ENCODE measurements around the gene GFM1. TPM values are rescaled to one million over a fixed set of nuclear protein-coding genes. Genes with fewer than 3 reads are reported as not detected.
A peak's percentile ranks its signal among the peaks of the same experiment; 100 is the strongest.

Gene GFM1
- total and polyA plus RNA-seq, 2 experiments from 2014 or later: 24.5 to 59.9 TPM

DNA sequence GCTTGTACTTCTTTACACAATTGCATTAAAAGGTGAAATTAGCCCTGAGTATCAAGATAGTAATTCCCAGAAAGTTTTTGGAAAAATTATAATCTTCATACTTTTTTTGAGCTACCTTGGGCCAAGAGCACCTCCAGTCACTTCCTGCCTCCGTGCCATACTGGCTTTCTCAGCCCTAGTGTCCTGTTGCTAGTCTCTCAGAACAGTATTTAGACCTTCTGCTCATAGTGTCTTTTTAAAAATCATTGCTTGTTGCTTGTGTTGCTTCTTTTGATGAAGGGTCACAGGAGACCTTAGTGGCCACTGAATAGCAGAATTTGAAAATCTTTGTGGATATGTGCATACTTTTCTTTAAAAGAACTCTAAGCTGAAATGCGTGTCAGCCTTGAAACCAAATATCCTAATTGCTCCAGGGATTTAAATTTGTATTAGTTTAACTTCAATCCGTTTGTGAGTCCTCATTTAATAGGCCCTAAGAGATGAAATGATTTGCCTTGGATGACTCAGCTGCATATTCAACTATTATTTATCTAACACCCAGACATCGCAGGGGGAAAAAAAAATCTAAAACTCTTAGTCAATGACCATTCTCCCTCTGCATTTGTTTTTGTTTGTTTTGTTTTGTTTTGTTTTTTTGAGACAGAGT is 57.2 kb downstream of the GFM1 start:
- no peaks in the 10 kb centered on the region for H3K79me2 ChIP-seq (replicated peaks; ENCODE audit: insufficient read depth)
- no peaks in the 10 kb centered on the region for H3K9me2 ChIP-seq (ENCODE audit: insufficient read depth)
- TF ChIP-seq, protein P1, sequence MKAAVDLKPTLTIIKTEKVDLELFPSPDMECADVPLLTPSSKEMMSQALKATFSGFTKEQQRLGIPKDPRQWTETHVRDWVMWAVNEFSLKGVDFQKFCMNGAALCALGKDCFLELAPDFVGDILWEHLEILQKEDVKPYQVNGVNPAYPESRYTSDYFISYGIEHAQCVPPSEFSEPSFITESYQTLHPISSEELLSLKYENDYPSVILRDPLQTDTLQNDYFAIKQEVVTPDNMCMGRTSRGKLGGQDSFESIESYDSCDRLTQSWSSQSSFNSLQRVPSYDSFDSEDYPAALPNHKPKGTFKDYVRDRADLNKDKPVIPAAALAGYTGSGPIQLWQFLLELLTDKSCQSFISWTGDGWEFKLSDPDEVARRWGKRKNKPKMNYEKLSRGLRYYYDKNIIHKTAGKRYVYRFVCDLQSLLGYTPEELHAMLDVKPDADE (IDR thresholded peaks at IDR 0.05): no peak
- no peak for TF ChIP-seq JUNB (IDR thresholded peaks at IDR 0.05; ENCODE audit: unreplicated experiment)
- H3K36me3 ChIP-seq (ENCODE audit: insufficient read depth): no peaks in the 10 kb centered on the region
- H3K27ac Mint-ChIP-seq: peak overlapping the region; percentile 71
- no peaks in the 10 kb centered on the region for H3K36me3 Mint-ChIP-seq (ENCODE audit: low read depth)
- H3K27me3 ChIP-seq (ENCODE audit: insufficient read depth): no peaks in the 10 kb centered on the region
- H4K20me1 ChIP-seq (replicated peaks; ENCODE audit: insufficient read depth): no peaks in the 10 kb centered on the region; the same call in 1 of the 2 replicates
- H2AFZ ChIP-seq: no peak overlapping the region
- H3K4me1 ChIP-seq (ENCODE audit: insufficient read depth): no peaks in the 10 kb centered on the region
- H3K9me3 Mint-ChIP-seq: no peaks in the 10 kb centered on the region
- no peaks in the 10 kb centered on the region for H3K27me3 Mint-ChIP-seq (ENCODE audit: insufficient read depth, low read depth, poor library complexity)
- no peaks in the 10 kb centered on the region for H3F3A ChIP-seq (replicated peaks; ENCODE audit: low read depth)
- no peak overlapping the region for H3K4me2 ChIP-seq
- H3K4me3 ChIP-seq: no peak overlapping the region
- H3K27ac ChIP-seq (ENCODE audit: low read depth): no peak overlapping the region
- ATAC-seq (no peak), DNase-seq (ENCODE audit: low spot score) (no peak)
- no peaks in the 10 kb centered on the region for H3K4me1 Mint-ChIP-seq
- no peak overlapping the region for H3K4me3 Mint-ChIP-seq

DNA sequence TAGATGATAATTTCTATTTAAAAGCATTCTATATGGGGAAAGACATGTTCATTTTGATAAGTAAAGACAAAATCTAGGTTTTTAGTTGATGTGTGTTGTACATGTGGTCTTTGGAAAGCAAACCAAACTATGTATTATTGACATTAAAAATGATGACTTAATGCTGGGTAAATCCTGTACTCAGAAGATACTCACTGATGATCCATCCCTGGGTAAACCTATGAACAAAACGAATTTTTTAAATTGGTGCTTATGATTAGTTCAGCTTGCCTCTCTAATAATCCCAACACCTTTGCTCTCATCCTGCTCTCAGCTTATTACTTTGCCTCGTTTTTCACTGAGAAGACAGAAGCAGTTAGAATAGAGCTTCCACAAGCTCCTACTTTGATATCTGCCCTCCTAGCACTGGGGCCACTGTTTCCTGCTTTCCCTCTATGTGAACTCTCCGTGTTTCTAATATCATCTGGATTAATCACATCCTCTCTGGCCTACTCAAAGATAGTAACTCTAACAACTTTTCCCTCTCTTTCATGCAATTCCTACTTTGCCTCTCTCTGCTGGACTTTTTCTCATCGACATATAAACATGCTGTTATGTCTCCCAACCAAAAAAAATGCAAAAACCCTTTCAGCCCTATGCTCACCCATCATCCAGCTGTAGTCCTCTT is 58.6 kb downstream of the GFM1 start:
- no peak overlapping the region for H3K27ac ChIP-seq (ENCODE audit: low read depth)
- H3K27me3 ChIP-seq (ENCODE audit: insufficient read depth): no peaks in the 10 kb centered on the region
- no peaks in the 10 kb centered on the region for H3K4me1 ChIP-seq (ENCODE audit: insufficient read depth)
- no peaks in the 10 kb centered on the region for H3K9me2 ChIP-seq (ENCODE audit: insufficient read depth)
- no peak for ATAC-seq
- Mint-ChIP-seq H3K36me3 (ENCODE audit: low read depth) (no peaks in the 10 kb centered on the region), H3K27me3 (ENCODE audit: insufficient read depth, low read depth, poor library complexity) (no peaks in the 10 kb centered on the region), H3K4me1 (no peaks in the 10 kb centered on the region), H3K9me3 (no peaks in the 10 kb centered on the region), H3K4me3 (no peak overlapping the region), H3K27ac (no peak overlapping the region; the same call in 1 of the 2 replicates)
- DNase-seq (ENCODE audit: low spot score): no peak
- H2AFZ ChIP-seq: no peak overlapping the region
- H3K4me2 ChIP-seq: no peak overlapping the region
- no peaks in the 10 kb centered on the region for H3K79me2 ChIP-seq (replicated peaks; ENCODE audit: insufficient read depth)
- no peak for TF ChIP-seq POLR2AphosphoS5 (IDR thresholded peaks at IDR 0.05; ENCODE audit: low read depth)
- TF ChIP-seq, protein P2, sequence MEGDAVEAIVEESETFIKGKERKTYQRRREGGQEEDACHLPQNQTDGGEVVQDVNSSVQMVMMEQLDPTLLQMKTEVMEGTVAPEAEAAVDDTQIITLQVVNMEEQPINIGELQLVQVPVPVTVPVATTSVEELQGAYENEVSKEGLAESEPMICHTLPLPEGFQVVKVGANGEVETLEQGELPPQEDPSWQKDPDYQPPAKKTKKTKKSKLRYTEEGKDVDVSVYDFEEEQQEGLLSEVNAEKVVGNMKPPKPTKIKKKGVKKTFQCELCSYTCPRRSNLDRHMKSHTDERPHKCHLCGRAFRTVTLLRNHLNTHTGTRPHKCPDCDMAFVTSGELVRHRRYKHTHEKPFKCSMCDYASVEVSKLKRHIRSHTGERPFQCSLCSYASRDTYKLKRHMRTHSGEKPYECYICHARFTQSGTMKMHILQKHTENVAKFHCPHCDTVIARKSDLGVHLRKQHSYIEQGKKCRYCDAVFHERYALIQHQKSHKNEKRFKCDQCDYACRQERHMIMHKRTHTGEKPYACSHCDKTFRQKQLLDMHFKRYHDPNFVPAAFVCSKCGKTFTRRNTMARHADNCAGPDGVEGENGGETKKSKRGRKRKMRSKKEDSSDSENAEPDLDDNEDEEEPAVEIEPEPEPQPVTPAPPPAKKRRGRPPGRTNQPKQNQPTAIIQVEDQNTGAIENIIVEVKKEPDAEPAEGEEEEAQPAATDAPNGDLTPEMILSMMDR (conservative IDR thresholded peaks at IDR 0.05; ENCODE audit: low read depth in 2 of 2): no peak
- no peak for TF ChIP-seq REST (IDR thresholded peaks at IDR 0.05; ENCODE audit: unreplicated experiment)
- TF ChIP-seq STAT1 (IDR thresholded peaks at IDR 0.05; ENCODE audit: unreplicated experiment): no peak
- TF ChIP-seq, protein P1 (IDR thresholded peaks at IDR 0.05): no peak
- TF ChIP-seq JUNB (IDR thresholded peaks at IDR 0.05; ENCODE audit: unreplicated experiment): no peak
- no peak for TF ChIP-seq ZNF114 (CRISPR knock-in tag; IDR thresholded peaks at IDR 0.05)
- no peak for TF ChIP-seq EZH2phosphoT487 (IDR thresholded peaks at IDR 0.05; ENCODE audit: unreplicated experiment)
- no peak for TF ChIP-seq NANOG (IDR thresholded peaks at IDR 0.05; ENCODE audit: borderline replicate concordance)
- no peak for TF ChIP-seq CREB1 (CRISPR knock-in tag; IDR thresholded peaks at IDR 0.05; ENCODE audit: low read depth)
- no peak for TF ChIP-seq ZNF331 (CRISPR knock-in tag; IDR thresholded peaks at IDR 0.05; ENCODE audit: low read depth)
- no peak for TF ChIP-seq EZH2 (IDR thresholded peaks at IDR 0.05; ENCODE audit: low read depth, unreplicated experiment)
- no peaks in the 10 kb centered on the region for H3F3A ChIP-seq (replicated peaks; ENCODE audit: low read depth)
- H4K20me1 ChIP-seq (replicated peaks; ENCODE audit: insufficient read depth): no peaks in the 10 kb centered on the region; the same call in 1 of the 2 replicates
- H3K4me3 ChIP-seq: no peak overlapping the region
- H3K36me3 ChIP-seq (ENCODE audit: insufficient read depth): no peaks in the 10 kb centered on the region
